ENCODE results near the gene OR51V1.
"Not testable (repeated sequence)": the region's sequence is repeated elsewhere in the genome, so short reads cannot be mapped to it uniquely, and the experiment has no call there.

OR51V1 gene

DNA sequence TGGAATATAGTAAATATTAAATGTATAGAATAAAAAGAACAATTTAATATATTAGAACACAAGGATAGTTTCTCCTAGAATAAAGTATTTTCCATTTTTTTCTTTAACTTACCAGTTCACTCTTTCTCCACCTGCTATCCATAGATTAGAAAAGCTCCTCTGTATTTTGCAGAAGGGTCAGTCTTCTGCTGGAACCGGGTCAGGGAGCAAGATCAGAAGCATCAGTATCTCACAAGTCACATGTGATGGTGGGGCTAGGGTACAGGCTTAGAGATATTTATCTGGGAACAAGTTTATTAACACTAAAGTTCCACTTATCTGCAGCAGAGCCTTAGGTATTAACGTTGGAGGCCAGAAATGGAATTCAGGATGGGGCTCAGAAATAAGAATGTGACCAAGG, 28.6 kb downstream of the OR51V1 start:
- no peak for DNase-seq (ENCODE audit: low read depth in 2 of 2)

DNA sequence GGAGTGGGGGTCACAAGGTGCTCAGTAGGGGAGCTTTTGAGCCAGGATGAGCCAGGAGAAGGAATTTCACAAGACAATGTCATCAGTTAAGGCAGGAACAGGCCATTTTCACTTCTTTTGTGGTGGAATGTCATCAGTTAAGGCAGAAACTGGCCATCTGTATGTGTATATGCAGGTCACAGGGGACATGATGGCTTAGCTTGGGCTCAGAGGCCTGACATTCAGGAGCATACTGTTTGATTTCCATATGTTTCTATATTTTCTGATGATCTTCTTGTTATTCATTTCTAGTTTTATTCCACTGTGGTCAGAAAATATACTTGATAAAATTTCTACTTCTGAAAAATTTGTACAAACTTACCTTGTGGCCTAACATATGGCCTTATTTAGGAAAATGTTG, 34.6 kb downstream of the OR51V1 start:
- not testable (repeated sequence) for DNase-seq (ENCODE audit: low read depth in 2 of 2)

GRCh38 chr11:5164807-5165206, 35.7 kb downstream of the OR51V1 start:
- not testable (repeated sequence) for DNase-seq (ENCODE audit: low read depth in 2 of 2)

- not testable (repeated sequence) for DNase-seq (ENCODE audit: low read depth in 2 of 2)
These were observed 39.4 kb downstream of the OR51V1 start for GRCh38 chr11:5161045-5161444.

DNA sequence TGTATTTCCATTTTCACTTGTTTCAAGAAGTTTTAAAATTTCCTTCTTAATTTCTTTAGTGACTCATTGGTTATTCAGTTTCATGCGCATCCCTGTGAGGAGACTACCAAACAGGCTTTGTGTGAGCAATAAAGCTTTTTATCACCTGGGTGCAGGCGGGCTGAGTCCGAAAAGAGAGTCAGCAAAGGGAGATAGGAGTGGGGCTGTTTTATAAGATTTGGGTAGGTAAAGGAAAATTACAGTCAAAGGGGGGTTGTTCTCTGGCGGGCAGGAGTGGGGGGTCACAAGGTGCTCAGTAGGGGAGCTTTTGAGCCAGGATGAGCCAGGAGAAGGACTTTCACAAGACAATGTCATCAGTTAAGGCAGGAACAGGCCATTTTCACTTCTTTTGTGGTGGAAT, 40.3 kb downstream of the OR51V1 start:
- DNase-seq (ENCODE audit: low read depth in 2 of 2) = not testable (repeated sequence)

DNA sequence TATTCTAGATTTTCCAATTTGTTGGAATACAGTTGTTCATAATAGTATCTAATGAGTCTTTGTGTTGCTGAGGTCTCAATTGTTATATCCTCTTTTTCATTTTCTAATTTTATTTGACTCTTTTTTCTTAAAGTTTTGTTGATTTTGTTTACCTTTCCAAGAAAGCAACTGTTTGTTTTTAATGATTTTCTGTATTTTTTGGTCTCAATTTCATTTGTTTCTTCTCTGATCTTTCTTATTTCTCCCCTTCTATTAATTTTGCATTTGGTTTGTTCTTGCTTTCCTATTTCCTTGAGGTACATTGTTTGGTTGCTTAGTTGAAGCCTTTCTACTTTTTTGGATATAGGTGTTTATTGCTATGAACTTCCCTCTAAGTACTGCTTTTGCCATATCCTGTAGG, 40.7 kb downstream of the OR51V1 start:
- no peak for DNase-seq (ENCODE audit: low read depth in 2 of 2)

DNA sequence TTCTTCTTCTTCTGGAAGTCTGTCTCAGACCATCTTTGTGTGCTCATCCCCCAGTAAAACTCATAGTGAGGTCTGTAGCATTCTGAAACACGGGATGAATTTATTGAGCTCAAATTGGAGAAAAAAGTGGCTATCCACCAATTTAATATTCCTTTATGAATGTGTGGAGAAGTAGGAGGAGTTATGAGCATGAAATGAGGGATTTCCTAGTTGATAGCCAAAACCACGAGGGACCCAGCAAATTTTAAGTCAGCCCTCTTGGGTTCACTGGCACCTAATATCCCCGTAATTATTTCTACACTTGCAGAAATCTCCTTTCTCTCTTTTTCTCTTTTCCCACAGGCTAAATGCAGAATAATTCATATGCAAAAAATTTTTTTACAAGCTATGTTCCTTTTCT, 45.8 kb downstream of the OR51V1 start, which contains the start of gene OR52A1:
OR52A1 (minus strand) TSS at position 101 of the 400 bp plus-strand sequence. CDS start 2,388 bp downstream, outside the sequence.
- no peak for DNase-seq (ENCODE audit: low read depth in 2 of 2)

DNA sequence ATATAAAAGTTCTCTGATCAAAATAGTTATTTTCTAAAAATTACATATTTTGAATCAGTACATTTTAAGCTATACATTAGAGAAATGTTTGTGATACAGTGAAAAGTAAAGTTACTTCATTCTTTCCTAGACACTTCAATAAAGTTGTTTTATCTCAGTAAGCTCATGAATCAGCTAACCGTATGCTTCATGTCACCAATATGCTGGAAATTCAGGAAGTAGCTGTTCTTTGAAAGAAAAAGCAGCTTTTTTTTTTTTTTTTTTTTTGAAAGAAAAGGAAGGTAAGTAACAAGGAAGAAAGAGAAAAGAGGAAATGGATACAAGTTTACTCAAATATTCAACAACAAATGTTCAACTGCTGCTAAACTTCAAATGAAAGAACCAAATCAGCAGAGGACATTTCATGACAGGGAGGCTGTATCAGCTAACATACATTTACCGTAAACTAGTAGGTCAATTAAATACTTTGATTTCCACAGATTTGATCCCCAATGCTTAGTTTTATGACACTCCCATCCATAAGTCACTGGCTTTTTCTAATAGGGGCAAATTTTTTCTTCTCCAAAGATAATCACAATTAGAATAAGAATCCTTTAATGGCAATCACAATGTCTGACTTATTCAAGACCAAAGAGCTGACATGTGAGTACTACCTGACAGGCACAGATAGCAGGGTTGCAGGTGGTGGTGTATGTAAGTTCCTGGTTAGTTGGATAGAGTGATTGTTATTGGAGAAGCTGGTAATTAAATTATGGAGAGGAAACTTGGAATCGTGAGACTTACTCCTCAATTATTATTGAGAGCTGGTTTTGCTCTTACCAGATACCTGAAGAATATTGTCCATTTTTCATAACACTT, 46.7 kb downstream of the OR51V1 start:
- no peak for DNase-seq (ENCODE audit: low read depth in 2 of 2)

- no peak for DNase-seq (ENCODE audit: low read depth in 2 of 2)
These were observed 48.7 kb downstream of the OR51V1 start for GRCh38 chr11:5151713-5152153.
